Jurkat, Clone E6-1 (cell line): ENCODE measurements around the gene TIMP3.

ENCODE experiments used
- DNase-seq: peaks from one replicate; pipeline ENCODE4 v3.0.0-alpha.2; 2011; ENCODE audit warnings: low read depth, low spot score
- H3K4me3 ChIP-seq: 2 replicates; pipeline ENCODE4 v1.5.1; 2011; ENCODE audit warnings: mild to moderate bottlenecking, low read length, control low read depth, moderate library complexity

Gene TIMP3

GRCh38 chr22:32900886-32901635 is 99.6 kb downstream of the TIMP3 start:
- no peak for DNase-seq

GRCh38 chr22:32901925-32902324 is 100.4 kb downstream of the TIMP3 start:
- DNase-seq: no peak
- no peak overlapping the region for H3K4me3 ChIP-seq

More at GRCh38 chr22:32900886-32901635, 99.6 kb downstream of the TIMP3 start:
- no peak overlapping the region for H3K4me3 ChIP-seq

GRCh38 chr22:32903507-32903906 is 102.0 kb downstream of the TIMP3 start:
- no peak for DNase-seq
- no peak overlapping the region for H3K4me3 ChIP-seq

- peak; percentile 19 for DNase-seq
- H3K4me3 ChIP-seq: no peak overlapping the region
Observed at GRCh38 chr22:32904044-32904443, 102.5 kb downstream of the TIMP3 start.

- no peak for DNase-seq
Observed at GRCh38 chr22:32905400-32905799, 103.9 kb downstream of the TIMP3 start.

GRCh38 chr22:32909581-32910428 is 108.3 kb downstream of the TIMP3 start:
- no peak for DNase-seq
- H3K4me3 ChIP-seq: no peak overlapping the region

More at GRCh38 chr22:32905400-32905799, 103.9 kb downstream of the TIMP3 start:
- H3K4me3 ChIP-seq: no peak overlapping the region

GRCh38 chr22:32910429-32910772 is 108.9 kb downstream of the TIMP3 start:
- no peak overlapping the region for H3K4me3 ChIP-seq
- DNase-seq: no peak

- no peak for DNase-seq
- no peak overlapping the region for H3K4me3 ChIP-seq
Observed at GRCh38 chr22:32911503-32911902, 110.0 kb downstream of the TIMP3 start.
